GM12878 (cell line): Measurements from ENCODE around the gene GMPPA. TPM values are rescaled to one million over a fixed set of nuclear protein-coding genes. Genes with fewer than 3 reads are reported as not detected.

Experiments
- ATAC-seq: fragments of 200-7000 bp; cut with Tn5 transposase; 3 replicates; pipeline ENCODE4 v1.9.1; 2020; ENCODE audit warnings: mild to moderate bottlenecking, moderate library complexity
- BruUV-seq: library from RNA; stranded (reverse); fragments of 400-500 nt; replicated peaks from 2 replicates; lab custom pipeline; 2021; lab: Mats Ljungman, UMichigan
- CTCF ChIA-PET: fragments of 300-600 bp; sonication (Branson Sonifier 250); formaldehyde crosslinking; extraction: SDS; loops from one replicate; lab custom pipeline; 2021; ENCODE audit warnings: inconsistent platforms; lab: Yijun Ruan, JAX
- POLR2A ChIA-PET: fragments of 350-600 bp; formaldehyde crosslinking; extraction: SDS; loops from one replicate; lab custom pipeline; 2021; ENCODE audit warnings: inconsistent platforms; lab: Charles Lee
- RAD21 ChIA-PET: fragments of 300-600 bp; sonication (Branson Sonifier 250); formaldehyde crosslinking; loops from one replicate; lab custom pipeline; 2023; ENCODE audit warnings: antibody characterized with exemption; ENCODE audit not compliant: unreplicated experiment; lab: Charles Lee
- SMC1A ChIA-PET: fragments of 300-600 bp; sonication (Branson Sonifier 250); formaldehyde crosslinking; loops from one replicate; lab custom pipeline; 2023; ENCODE audit not compliant: unreplicated experiment, uncharacterized antibody; lab: Charles Lee
- DNase-seq: peaks from one replicate; pipeline ENCODE4 v3.0.0-alpha.2; 2011; ENCODE audit warnings: low read depth, low spot score
- FAIRE-seq: peaks from 3 replicates; lab custom pipeline; 2011; peaks lifted over from hg19 to GRCh38; lab: Jason Lieb, UNC
- H2AFZ ChIP-seq: 2 replicates; pipeline ENCODE4 v1.6.0; 2011; ENCODE audit warnings: low read depth, low read length, control low read depth; ENCODE audit not compliant: control insufficient read depth
- H3K27ac ChIP-seq: 2 replicates; pipeline ENCODE4 v1.5.1; 2011; ENCODE audit warnings: control low read depth; ENCODE audit not compliant: control insufficient read depth, insufficient read depth
- H3K27me3 ChIP-seq, 2 experiments: replicated peaks in 1 of 2; 2 replicates each; pipeline versions ENCODE4 v1.6.0 to v1.6.1; 2011; ENCODE audit warnings: low read length in 1 of 2; ENCODE audit not compliant: control insufficient read depth in 2 of 2, insufficient read depth in 2 of 2
- H3K36me3 ChIP-seq, 2 experiments: 2 replicates each; pipeline ENCODE4 v1.5.1; 2011; ENCODE audit warnings: low read length in 1 of 2; ENCODE audit not compliant: control insufficient read depth in 2 of 2, insufficient read depth in 2 of 2
- H3K4me1 ChIP-seq: 2 replicates; pipeline ENCODE4 v1.6.1; 2011; ENCODE audit warnings: mild to moderate bottlenecking, low read length, moderate library complexity, mixed read lengths; ENCODE audit not compliant: control insufficient read depth, insufficient read depth
- H3K4me2 ChIP-seq: 2 replicates; pipeline ENCODE4 v1.6.0; 2011; ENCODE audit warnings: control low read depth; ENCODE audit not compliant: control insufficient read depth, insufficient read depth
- H3K4me3 ChIP-seq: fragments of 200-600 bp; sonication (generic); 2 replicates; pipeline ENCODE4 v1.5.1; 2016
- H3K79me2 ChIP-seq: 2 replicates; pipeline ENCODE4 v1.6.0; 2011; ENCODE audit warnings: low read length; ENCODE audit not compliant: control insufficient read depth, insufficient read depth
- H3K9ac ChIP-seq: 2 replicates; pipeline ENCODE4 v1.8.0; 2011; ENCODE audit warnings: low read length, control low read depth, mixed read lengths; ENCODE audit not compliant: control insufficient read depth, insufficient read depth
- H3K9me3 ChIP-seq: replicated peaks from 3 replicates; pipeline ENCODE4 v1.5.1; 2011; ENCODE audit warnings: mild to moderate bottlenecking, low read length; ENCODE audit not compliant: control insufficient read depth, insufficient read depth
- H4K20me1 ChIP-seq: 2 replicates; pipeline ENCODE4 v1.6.0; 2011; ENCODE audit not compliant: control insufficient read depth, insufficient read depth
- CEBPB ChIP-seq, 2 experiments: fragments of 150-350 bp in 1 of 2; IDR thresholded peaks; 2 replicates each; pipeline ENCODE4 v1.6.1; 2012 to 2014; ENCODE audit warnings: low read depth in 2 of 2, low read length in 2 of 2, borderline replicate concordance in 1 of 2, inconsistent platforms in 1 of 2
- EP300 ChIP-seq, 2 experiments: fragments of 150-350 bp in 1 of 2; IDR thresholded peaks; 2 replicates each; pipeline ENCODE4 v1.6.1; 2011 to 2012; ENCODE audit warnings: low read depth in 2 of 2, low read length in 2 of 2, borderline replicate concordance in 1 of 2, improper control_type of control experiment in 1 of 2, inconsistent platforms in 1 of 2; ENCODE audit not compliant: control insufficient read depth in 1 of 2
- HSF1 ChIP-seq: fragments of 150-350 bp; IDR thresholded peaks from 2 replicates; pipeline ENCODE4 v1.6.1; 2014; ENCODE audit warnings: mild to moderate bottlenecking, low read depth, low read length
- JUNB ChIP-seq: IDR thresholded peaks from 2 replicates; pipeline ENCODE4 v1.6.1; 2016; ENCODE audit warnings: antibody characterized with exemption, mild to moderate bottlenecking
- KDM1A ChIP-seq: fragments of 200-600 bp; sonication (generic); IDR thresholded peaks from 2 replicates; pipeline ENCODE4 v1.6.1; 2016; ENCODE audit warnings: borderline replicate concordance
- NFIC ChIP-seq: IDR thresholded peaks from 2 replicates; pipeline ENCODE4 v1.6.1; 2012; ENCODE audit warnings: low read depth, mild to moderate bottlenecking, inconsistent platforms, low read length, moderate library complexity
- NR2F1 ChIP-seq: fragments of 450-650 bp; conservative IDR thresholded peaks from 2 replicates; pipeline ENCODE4 v1.6.1; 2017; ENCODE audit warnings: mild to moderate bottlenecking
- RCOR1 ChIP-seq: conservative IDR thresholded peaks from 2 replicates; pipeline ENCODE4 v1.6.1; 2012; ENCODE audit warnings: low read depth, low read length, improper control_type of control experiment
- TCF3 ChIP-seq: IDR thresholded peaks from 2 replicates; pipeline ENCODE4 v1.6.1; 2012; ENCODE audit warnings: low read depth, mild to moderate bottlenecking, low read length, borderline replicate concordance; ENCODE audit not compliant: insufficient read depth
- WGBS: methylation state at CpG from one replicate; pipeline ENCODE4 v1.1.6; 2016; ENCODE audit warnings: low lambda C conversion rate; ENCODE audit not compliant: insufficient replicate concordance, insufficient coverage; ENCODE audit errors: missing lambda C conversion rate; 5-methylcytosine and 5-hydroxymethylcytosine counted together
- in situ Hi-C: fragments of 300-500 bp; cut with MboI; formaldehyde crosslinking; loops from 9 replicates; pipeline ENCODE4 v1.14.3; 2018; ENCODE audit warnings: mixed read lengths
- intact Hi-C: fragments of 100-400 bp; cut with micrococcal nuclease; formaldehyde crosslinking; loops from one replicate; pipeline ENCODE4 v1.14.2; 2022; ENCODE audit not compliant: unreplicated experiment
- polyA plus RNA-seq, 11 experiments: library from polyadenylated mRNA; depleted of rRNA in 4 of 11; unstranded in 6 of 11; stranded (reverse) in 5 of 11; fragments of >200 nt; fragmentation: Nextera tagmentation in 4 of 11; fragmentation: Illumina TruSeq in 1 of 11; extraction: Ambion mirVana in 4 of 11; extraction: Trizol in 1 of 11; gene quantifications; 1 replicate in 1 of 11; 2 replicates in 10 of 11; pipeline versions ENCODE4 v1.2.1 to v1.2.3, GENCODE V29; 2011 to 2016; ENCODE audit warnings: inconsistent platforms in 2 of 11, missing spikeins in 2 of 11, low read depth in 1 of 11
- total RNA-seq, 4 experiments: library from RNA; depleted of rRNA in 3 of 4; stranded (reverse); fragments of >200 nt in 3 of 4; fragmentation: Illumina TruSeq in 1 of 4; extraction: Trizol in 1 of 4; gene quantifications; 2 replicates each; pipeline versions ENCODE4 v1.2.1 to v1.2.3, GENCODE V29; 2013 to 2021

Gene GMPPA
- total and polyA plus RNA-seq, 10 of the 15 experiments (the other 5 are each of a cell fraction or from before 2014, with no cell fraction given): 1.9 to 83.2 (median 45.0) TPM

- TF ChIP-seq EP300 (IDR thresholded peaks at IDR 0.05; ENCODE audit: borderline replicate concordance in 1 of 2, control insufficient read depth in 1 of 2, low read depth in 2 of 2, low read length in 2 of 2): no peak
- TF ChIP-seq, all 136 proteins: peak for 3
Measured at GRCh38 chr2:219509780-219510511, 11.3 kb downstream of the GMPPA start (continued).

- TF ChIP-seq JUNB (no peak), HSF1 (no peak), NR2F1 (no peak), CEBPB (IDR thresholded peaks at IDR 0.05; ENCODE audit: borderline replicate concordance in 1 of 2, low read depth in 2 of 2, low read length in 2 of 2) (no peak), TCF3 (no peak), KDM1A (no peak), RCOR1 (no peak), NFIC (no peak)
- in situ Hi-C loops: no loop called here
- no peaks in the 10 kb centered on the region for H3K9me3 ChIP-seq
- no peaks in the 10 kb centered on the region for H3K79me2 ChIP-seq
- ChIA-PET RAD21 (interaction anchor here (1.6 to 2.4 kb wide), 3 partner anchors 12 to 19 kb away, joined by 7 to 9 read pairs (median 8); partner anchors contain the start of gene GMPPA), POLR2A (no interaction called here), CTCF (interaction anchor here (0.7 to 3.4 kb wide), 8 partner anchors 9 to 30 kb away, joined by 3 to 26 read pairs (median 4); partner anchors contain the start of gene GMPPA), SMC1A (no interaction called here)
- H3K4me1 ChIP-seq: no peaks in the 10 kb centered on the region
- no peak overlapping the region for H3K4me3 ChIP-seq
- peaks cover 12 to 14% of the 10 kb centered on the region in 2 experiments; a peak in 3 of 4 replicates for H3K27me3 ChIP-seq
- intact Hi-C loops: no loop called here
- no TSS peak for BruUV-seq
- no peaks in the 10 kb centered on the region for H4K20me1 ChIP-seq
- FAIRE-seq (no peak), DNase-seq (no peak), ATAC-seq (no peak)
- 20% methylated on average over 11 of the region's 22 CpGs for WGBS
- no peak overlapping the region for H3K9ac ChIP-seq
- H3K36me3 ChIP-seq: no peaks in the 10 kb centered on the region; a peak in 1 of 4 replicates
- H3K27ac ChIP-seq: no peak overlapping the region
- no peak overlapping the region for H2AFZ ChIP-seq
- no peak overlapping the region for H3K4me2 ChIP-seq
Measured at GRCh38 chr2:219510512-219511135, 11.9 kb downstream of the GMPPA start.
